HepG2 (cell line): ENCODE measurements around the gene IQGAP2. TPM values are rescaled to one million over a fixed set of nuclear protein-coding genes. Genes with fewer than 3 reads are reported as not detected.

Experiments
- E2F1 ChIP-seq: sonication (generic); formaldehyde crosslinking; IDR thresholded peaks from 2 replicates; pipeline ENCODE4 v1.5.0; 2020; ENCODE audit warnings: missing genetic modification reagents
- FLYWCH1 ChIP-seq: sonication (generic); formaldehyde crosslinking; IDR thresholded peaks from 2 replicates; pipeline ENCODE4 v1.8.1; 2023; ENCODE audit warnings: mild to moderate bottlenecking, missing genetic modification reagents
- NFAT5 ChIP-seq: sonication (generic); formaldehyde crosslinking; IDR thresholded peaks from 2 replicates; pipeline ENCODE4 v1.4.0; 2020; ENCODE audit warnings: missing genetic modification reagents
- ZNF431 ChIP-seq: sonication (generic); formaldehyde crosslinking; IDR thresholded peaks from 2 replicates; pipeline ENCODE4 v1.9.0; 2022; ENCODE audit warnings: missing genetic modification reagents, low read depth, mild to moderate bottlenecking, borderline replicate concordance
- ZNF570 ChIP-seq: sonication (generic); formaldehyde crosslinking; IDR thresholded peaks from 2 replicates; pipeline ENCODE4 v1.4.0; 2020; ENCODE audit warnings: mild to moderate bottlenecking, missing genetic modification reagents, borderline replicate concordance
- ZNF687 ChIP-seq: sonication (generic); formaldehyde crosslinking; IDR thresholded peaks from 2 replicates; pipeline ENCODE4 v1.5.1; 2020; ENCODE audit warnings: mild to moderate bottlenecking, missing genetic modification reagents, moderate library complexity
- ZNF784 ChIP-seq: sonication (generic); formaldehyde crosslinking; IDR thresholded peaks from 2 replicates; pipeline ENCODE4 v1.5.1; 2020; ENCODE audit warnings: missing genetic modification reagents, mild to moderate bottlenecking, borderline replicate concordance
- ZNF879 ChIP-seq: sonication (generic); formaldehyde crosslinking; IDR thresholded peaks from 2 replicates; pipeline ENCODE4 v1.8.1; 2023; ENCODE audit warnings: missing genetic modification reagents
- polyA plus RNA-seq, 8 experiments: library from polyadenylated mRNA; depleted of rRNA in 3 of 8; stranded (reverse) in 7 of 8; unstranded in 1 of 8; fragments of >200 nt; fragmentation: Illumina TruSeq in 4 of 8; extraction: Trizol in 4 of 8; gene quantifications; 2 replicates each; pipeline versions ENCODE4 v1.2.1 to v1.2.3, GENCODE V29; 2011 to 2016; ENCODE audit warnings: low read depth in 4 of 8, missing spikeins in 1 of 8, mixed read lengths in 1 of 8; ENCODE audit not compliant: insufficient read depth in 1 of 8
- total RNA-seq, 5 experiments: library from RNA; depleted of rRNA; stranded (reverse); fragments of >200 nt; fragmentation: Illumina TruSeq; extraction: Trizol; gene quantifications; 2 replicates each; pipeline ENCODE4 v1.2.3, GENCODE V29; 2016; ENCODE audit warnings: low read depth in 1 of 5
- TF ChIP-seq, protein P1 (sequence below): sonication (generic); formaldehyde crosslinking; IDR thresholded peaks from 2 replicates; pipeline ENCODE4 v1.4.0; 2020; ENCODE audit warnings: missing genetic modification reagents
- TF ChIP-seq, protein P2 (sequence below), 2 experiments: sonication (generic) in 1 of 2; formaldehyde crosslinking in 1 of 2; IDR thresholded peaks; 2 replicates each; pipeline versions ENCODE4 v1.5.1 to v1.6.1; 2011 to 2020; ENCODE audit warnings: borderline replicate concordance in 1 of 2, low read depth in 1 of 2, low read length in 1 of 2, mild to moderate bottlenecking in 1 of 2, missing genetic modification reagents in 1 of 2, moderate library complexity in 1 of 2

Gene IQGAP2
- total and polyA plus RNA-seq, 2 of the 13 experiments (the other 11 are each of a cell fraction or from before 2014, with no cell fraction given): 35.2 to 83.3 TPM

- TF ChIP-seq, protein P1, sequence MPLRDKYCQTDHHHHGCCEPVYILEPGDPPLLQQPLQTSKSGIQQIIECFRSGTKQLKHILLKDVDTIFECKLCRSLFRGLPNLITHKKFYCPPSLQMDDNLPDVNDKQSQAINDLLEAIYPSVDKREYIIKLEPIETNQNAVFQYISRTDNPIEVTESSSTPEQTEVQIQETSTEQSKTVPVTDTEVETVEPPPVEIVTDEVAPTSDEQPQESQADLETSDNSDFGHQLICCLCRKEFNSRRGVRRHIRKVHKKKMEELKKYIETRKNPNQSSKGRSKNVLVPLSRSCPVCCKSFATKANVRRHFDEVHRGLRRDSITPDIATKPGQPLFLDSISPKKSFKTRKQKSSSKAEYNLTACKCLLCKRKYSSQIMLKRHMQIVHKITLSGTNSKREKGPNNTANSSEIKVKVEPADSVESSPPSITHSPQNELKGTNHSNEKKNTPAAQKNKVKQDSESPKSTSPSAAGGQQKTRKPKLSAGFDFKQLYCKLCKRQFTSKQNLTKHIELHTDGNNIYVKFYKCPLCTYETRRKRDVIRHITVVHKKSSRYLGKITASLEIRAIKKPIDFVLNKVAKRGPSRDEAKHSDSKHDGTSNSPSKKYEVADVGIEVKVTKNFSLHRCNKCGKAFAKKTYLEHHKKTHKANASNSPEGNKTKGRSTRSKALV (CRISPR knock-in tag): no peak
- TF ChIP-seq ZNF431: no peak
- TF ChIP-seq NFAT5 (CRISPR knock-in tag): no peak
- TF ChIP-seq, protein P2, sequence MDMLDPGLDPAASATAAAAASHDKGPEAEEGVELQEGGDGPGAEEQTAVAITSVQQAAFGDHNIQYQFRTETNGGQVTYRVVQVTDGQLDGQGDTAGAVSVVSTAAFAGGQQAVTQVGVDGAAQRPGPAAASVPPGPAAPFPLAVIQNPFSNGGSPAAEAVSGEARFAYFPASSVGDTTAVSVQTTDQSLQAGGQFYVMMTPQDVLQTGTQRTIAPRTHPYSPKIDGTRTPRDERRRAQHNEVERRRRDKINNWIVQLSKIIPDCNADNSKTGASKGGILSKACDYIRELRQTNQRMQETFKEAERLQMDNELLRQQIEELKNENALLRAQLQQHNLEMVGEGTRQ (IDR thresholded peaks at IDR 0.05; ENCODE audit: low read depth, low read length): no peak
- TF ChIP-seq, protein P2 (CRISPR knock-in tag; IDR thresholded peaks at IDR 0.05; ENCODE audit: borderline replicate concordance): no peak
- no peak for TF ChIP-seq FLYWCH1 (CRISPR knock-in tag)
- TF ChIP-seq ZNF687 (CRISPR knock-in tag): peak; percentile 57
- TF ChIP-seq ZNF879: no peak
- TF ChIP-seq ZNF784 (CRISPR knock-in tag): no peak
- no peak for TF ChIP-seq E2F1 (CRISPR knock-in tag)
- no peak for TF ChIP-seq ZNF570
These were observed 90.2 kb downstream of the IQGAP2 start (continued) for GRCh38 chr5:76493190-76493837.
